ENCODE data around the gene PINLYP. TPM values are rescaled to one million over a fixed set of nuclear protein-coding genes. Genes with fewer than 3 reads are reported as not detected.

Gene PINLYP
- total and polyA plus RNA-seq, 9 of the 15 experiments (the other 6 are each of a cell fraction or from before 2014, with no cell fraction given) = 1.00 to 6.7 (median 2.2) TPM

DNA sequence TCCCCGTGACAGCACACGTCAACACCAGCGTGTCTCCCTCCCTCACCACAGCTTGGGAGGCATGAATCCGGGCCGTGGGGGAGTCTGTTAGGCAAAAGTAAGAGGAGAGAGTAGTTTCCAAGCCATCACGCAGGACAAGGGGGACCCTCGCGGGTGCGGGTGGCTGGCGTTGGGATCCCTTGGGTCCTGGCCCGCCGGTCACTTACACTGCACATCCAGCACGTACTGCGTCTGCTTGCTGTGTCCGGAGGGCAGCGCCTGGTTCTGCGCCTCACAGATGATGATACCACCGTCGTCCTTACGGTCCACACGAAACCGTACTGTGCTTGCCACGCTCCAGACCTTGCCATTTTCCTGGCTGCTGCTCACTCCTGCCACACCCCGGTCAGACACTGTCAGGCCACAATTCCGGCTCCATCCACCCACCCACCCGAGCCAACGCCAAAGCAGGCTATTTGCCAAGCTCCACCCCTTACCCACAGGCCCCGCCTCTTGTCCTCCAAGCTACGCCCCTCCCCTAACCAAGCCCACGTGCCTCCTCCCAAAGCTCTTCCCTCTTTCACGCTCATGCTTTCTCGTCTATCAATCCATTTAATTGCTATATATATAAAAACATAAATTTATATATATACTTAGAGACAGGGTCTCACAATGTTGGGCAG, 50.4 kb downstream of the PINLYP start (continued):
- TF ChIP-seq, protein P1, sequence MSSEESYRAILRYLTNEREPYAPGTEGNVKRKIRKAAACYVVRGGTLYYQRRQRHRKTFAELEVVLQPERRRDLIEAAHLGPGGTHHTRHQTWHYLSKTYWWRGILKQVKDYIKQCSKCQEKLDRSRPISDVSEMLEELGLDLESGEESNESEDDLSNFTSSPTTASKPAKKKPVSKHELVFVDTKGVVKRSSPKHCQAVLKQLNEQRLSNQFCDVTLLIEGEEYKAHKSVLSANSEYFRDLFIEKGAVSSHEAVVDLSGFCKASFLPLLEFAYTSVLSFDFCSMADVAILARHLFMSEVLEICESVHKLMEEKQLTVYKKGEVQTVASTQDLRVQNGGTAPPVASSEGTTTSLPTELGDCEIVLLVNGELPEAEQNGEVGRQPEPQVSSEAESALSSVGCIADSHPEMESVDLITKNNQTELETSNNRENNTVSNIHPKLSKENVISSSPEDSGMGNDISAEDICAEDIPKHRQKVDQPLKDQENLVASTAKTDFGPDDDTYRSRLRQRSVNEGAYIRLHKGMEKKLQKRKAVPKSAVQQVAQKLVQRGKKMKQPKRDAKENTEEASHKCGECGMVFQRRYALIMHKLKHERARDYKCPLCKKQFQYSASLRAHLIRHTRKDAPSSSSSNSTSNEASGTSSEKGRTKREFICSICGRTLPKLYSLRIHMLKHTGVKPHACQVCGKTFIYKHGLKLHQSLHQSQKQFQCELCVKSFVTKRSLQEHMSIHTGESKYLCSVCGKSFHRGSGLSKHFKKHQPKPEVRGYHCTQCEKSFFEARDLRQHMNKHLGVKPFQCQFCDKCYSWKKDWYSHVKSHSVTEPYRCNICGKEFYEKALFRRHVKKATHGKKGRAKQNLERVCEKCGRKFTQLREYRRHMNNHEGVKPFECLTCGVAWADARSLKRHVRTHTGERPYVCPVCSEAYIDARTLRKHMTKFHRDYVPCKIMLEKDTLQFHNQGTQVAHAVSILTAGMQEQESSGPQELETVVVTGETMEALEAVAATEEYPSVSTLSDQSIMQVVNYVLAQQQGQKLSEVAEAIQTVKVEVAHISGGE (CRISPR knock-in tag; IDR thresholded peaks at IDR 0.05) = no peak
- TF ChIP-seq, protein P2, sequence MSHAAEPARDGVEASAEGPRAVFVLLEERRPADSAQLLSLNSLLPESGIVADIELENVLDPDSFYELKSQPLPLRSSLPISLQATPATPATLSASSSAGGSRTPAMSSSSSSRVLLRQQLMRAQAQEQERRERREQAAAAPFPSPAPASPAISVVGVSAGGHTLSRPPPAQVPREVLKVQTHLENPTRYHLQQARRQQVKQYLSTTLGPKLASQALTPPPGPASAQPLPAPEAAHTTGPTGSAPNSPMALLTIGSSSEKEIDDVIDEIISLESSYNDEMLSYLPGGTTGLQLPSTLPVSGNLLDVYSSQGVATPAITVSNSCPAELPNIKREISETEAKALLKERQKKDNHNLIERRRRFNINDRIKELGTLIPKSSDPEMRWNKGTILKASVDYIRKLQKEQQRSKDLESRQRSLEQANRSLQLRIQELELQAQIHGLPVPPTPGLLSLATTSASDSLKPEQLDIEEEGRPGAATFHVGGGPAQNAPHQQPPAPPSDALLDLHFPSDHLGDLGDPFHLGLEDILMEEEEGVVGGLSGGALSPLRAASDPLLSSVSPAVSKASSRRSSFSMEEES (CRISPR knock-in tag; IDR thresholded peaks at IDR 0.05) = no peak
- no peak for TF ChIP-seq SMARCC2 (IDR thresholded peaks at IDR 0.05; ENCODE audit: low read depth)
- TF ChIP-seq, protein P3, sequence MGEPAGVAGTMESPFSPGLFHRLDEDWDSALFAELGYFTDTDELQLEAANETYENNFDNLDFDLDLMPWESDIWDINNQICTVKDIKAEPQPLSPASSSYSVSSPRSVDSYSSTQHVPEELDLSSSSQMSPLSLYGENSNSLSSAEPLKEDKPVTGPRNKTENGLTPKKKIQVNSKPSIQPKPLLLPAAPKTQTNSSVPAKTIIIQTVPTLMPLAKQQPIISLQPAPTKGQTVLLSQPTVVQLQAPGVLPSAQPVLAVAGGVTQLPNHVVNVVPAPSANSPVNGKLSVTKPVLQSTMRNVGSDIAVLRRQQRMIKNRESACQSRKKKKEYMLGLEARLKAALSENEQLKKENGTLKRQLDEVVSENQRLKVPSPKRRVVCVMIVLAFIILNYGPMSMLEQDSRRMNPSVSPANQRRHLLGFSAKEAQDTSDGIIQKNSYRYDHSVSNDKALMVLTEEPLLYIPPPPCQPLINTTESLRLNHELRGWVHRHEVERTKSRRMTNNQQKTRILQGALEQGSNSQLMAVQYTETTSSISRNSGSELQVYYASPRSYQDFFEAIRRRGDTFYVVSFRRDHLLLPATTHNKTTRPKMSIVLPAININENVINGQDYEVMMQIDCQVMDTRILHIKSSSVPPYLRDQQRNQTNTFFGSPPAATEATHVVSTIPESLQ (CRISPR knock-in tag; IDR thresholded peaks at IDR 0.05) = no peak
- TF ChIP-seq, protein P4, sequence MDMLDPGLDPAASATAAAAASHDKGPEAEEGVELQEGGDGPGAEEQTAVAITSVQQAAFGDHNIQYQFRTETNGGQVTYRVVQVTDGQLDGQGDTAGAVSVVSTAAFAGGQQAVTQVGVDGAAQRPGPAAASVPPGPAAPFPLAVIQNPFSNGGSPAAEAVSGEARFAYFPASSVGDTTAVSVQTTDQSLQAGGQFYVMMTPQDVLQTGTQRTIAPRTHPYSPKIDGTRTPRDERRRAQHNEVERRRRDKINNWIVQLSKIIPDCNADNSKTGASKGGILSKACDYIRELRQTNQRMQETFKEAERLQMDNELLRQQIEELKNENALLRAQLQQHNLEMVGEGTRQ (CRISPR knock-in tag; IDR thresholded peaks at IDR 0.05) = peak; percentile 63
- 0 out of 2 replicates have a peak, but pooled peaks have one; percentile 12 for TF ChIP-seq CREM (IDR thresholded peaks at IDR 0.05; ENCODE audit: low read depth)
- TF ChIP-seq ZEB2 (IDR thresholded peaks at IDR 0.05) = no peak
- TF ChIP-seq KLF13 (tag; IDR thresholded peaks at IDR 0.05; ENCODE audit: borderline replicate concordance, low read depth) = no peak

Data from K562 (cell line).